ENCODE results near the gene SSBP4. TPM values are rescaled to one million over a fixed set of nuclear protein-coding genes. Genes with fewer than 3 reads are reported as not detected.

SSBP4 gene
- total and polyA plus RNA-seq, 2 donors (not counting 3 experiments of a cell fraction or from before 2014, with no cell fraction given) = 89.6 to 151 TPM

DNA sequence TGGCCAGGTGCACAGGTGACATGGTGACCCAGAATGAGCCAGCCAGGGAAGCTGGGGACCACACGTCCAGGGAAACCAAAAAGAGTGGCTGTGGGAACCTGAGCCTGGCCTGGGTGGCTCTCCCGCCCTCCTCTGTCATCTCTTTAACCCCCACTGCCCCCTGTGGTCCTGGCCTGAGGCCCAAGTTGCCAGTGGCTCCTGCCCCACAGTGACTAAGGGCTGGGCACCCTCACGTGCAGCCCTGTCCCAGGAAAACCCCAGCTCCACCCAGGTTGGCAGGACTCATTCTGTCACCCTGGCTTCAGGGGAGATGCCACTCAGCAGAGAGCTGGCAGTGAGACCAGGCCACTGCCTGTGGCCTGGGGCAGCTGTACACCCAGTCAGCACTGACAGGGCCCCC, 49.3 kb downstream of the SSBP4 start:
- Histone ChIP-seq H3K9ac (replicated peaks; ENCODE audit: extremely low read depth, insufficient read depth, low read length) (no peak overlapping the region), H3K36me3 (ENCODE audit: control insufficient read depth in 2 of 2, extremely low read depth in 1 of 2, insufficient read depth in 2 of 2, low read length in 2 of 2) (peaks cover 0 to 19% of the 10 kb centered on the region in 2 experiments), H3K27me3 (ENCODE audit: control insufficient read depth in 2 of 2, insufficient read depth in 2 of 2, low read length in 2 of 2) (no peaks in the 10 kb centered on the region), H3K27ac (ENCODE audit: insufficient read depth, low read depth, low read length) (no peak overlapping the region), H4K20me1 (replicated peaks; ENCODE audit: control insufficient read depth, extremely low read depth, insufficient read depth, low read length) (no peaks in the 10 kb centered on the region), H3K9me1 (replicated peaks; ENCODE audit: control insufficient read depth, extremely low read depth, insufficient read depth, low read length) (no peaks in the 10 kb centered on the region), H3K79me2 (ENCODE audit: control insufficient read depth, insufficient read depth, low read length) (peaks cover 6% of the 10 kb centered on the region), H3K4me3 (replicated peaks in 1 of 3; ENCODE audit: insufficient read depth in 1 of 3, low read depth in 1 of 3, low read length in 3 of 3) (no peak overlapping the region), H2AFZ (ENCODE audit: low read depth, low read length) (no peak overlapping the region), H3K4me1 (ENCODE audit: control insufficient read depth, extremely low read depth, insufficient read depth, low read length) (no peaks in the 10 kb centered on the region), H3K4me2 (ENCODE audit: insufficient read depth, low read length) (no peak overlapping the region), H3K9me3 (replicated peaks; ENCODE audit: control insufficient read depth, insufficient read depth, low read length) (no peaks in the 10 kb centered on the region)
- FAIRE-seq (no peak), DNase-seq (ENCODE audit: low read depth, low spot score) (no peak)
- ChIA-PET CTCF (interaction anchor here (1.0 to 3.5 kb wide), 4 partner anchors 15 to 379 kb away, joined by 3 to 25 read pairs (median 5); no protein-coding TSS in a partner anchor), POLR2A (no interaction called here)
- dilution Hi-C loops (cut with MboI; ENCODE audit: extremely low pct_ligation_motif_present, low sequenced_read_pairs) = no loop called here
- intact Hi-C loops (cut with micrococcal nuclease) = loop anchor here (2.0 kb wide), 2 partner anchors 52 to 206 kb away; no protein-coding TSS in a partner anchor
- TF ChIP-seq JUN (IDR thresholded peaks at IDR 0.05; ENCODE audit: borderline replicate concordance, insufficient read depth, insufficient read length, low read depth) (no peak), EZH2 (IDR thresholded peaks at IDR 0.05; ENCODE audit: borderline replicate concordance, low read depth, low read length, severe bottlenecking) (no peak), MYC (IDR thresholded peaks at IDR 0.05; ENCODE audit: low read depth, low read length) (no peak), FOS (IDR thresholded peaks at IDR 0.05; ENCODE audit: borderline replicate concordance, insufficient read depth, low read length) (no peak), POLR2AphosphoS5 (IDR thresholded peaks at IDR 0.05; ENCODE audit: insufficient read depth, low read depth, low read length) (no peak), CTCF (IDR thresholded peaks at IDR 0.05; ENCODE audit: extremely low read depth in 1 of 2, insufficient read depth in 1 of 2, low read depth in 1 of 2, low read length in 2 of 2) (no peak), MAX (IDR thresholded peaks at IDR 0.05; ENCODE audit: insufficient read depth, insufficient read length) (no peak), GATA2 (IDR thresholded peaks at IDR 0.05; ENCODE audit: insufficient read depth, insufficient read length, low read depth, low read length) (no peak), POLR2A (IDR thresholded peaks at IDR 0.05; ENCODE audit: low read depth, low read length) (no peak)
- no TSS peak for BruUV-seq (replicated peaks)
